Mammary epithelial cell (primary cell): Measurements from ENCODE around the gene ZBTB38.

Experiments used
- EZH2 ChIP-seq: IDR thresholded peaks from 2 replicates; pipeline ENCODE4 v1.6.1; 2012; ENCODE audit warnings: low read length, inconsistent platforms, borderline replicate concordance
- TF ChIP-seq, protein P1 (sequence below), 2 donors: IDR thresholded peaks in 1 of 2; conservative IDR thresholded peaks in 1 of 2; 2 replicates each; pipeline ENCODE4 v1.5.1; 2011 to 2012; ENCODE audit warnings: inconsistent platforms in 2 of 2, low read length in 2 of 2, mild to moderate bottlenecking in 2 of 2, control low read depth in 1 of 2, low read depth in 1 of 2; ENCODE audit not compliant: insufficient read depth in 1 of 2; ENCODE audit errors: extremely low read depth in 1 of 2

DNA sequence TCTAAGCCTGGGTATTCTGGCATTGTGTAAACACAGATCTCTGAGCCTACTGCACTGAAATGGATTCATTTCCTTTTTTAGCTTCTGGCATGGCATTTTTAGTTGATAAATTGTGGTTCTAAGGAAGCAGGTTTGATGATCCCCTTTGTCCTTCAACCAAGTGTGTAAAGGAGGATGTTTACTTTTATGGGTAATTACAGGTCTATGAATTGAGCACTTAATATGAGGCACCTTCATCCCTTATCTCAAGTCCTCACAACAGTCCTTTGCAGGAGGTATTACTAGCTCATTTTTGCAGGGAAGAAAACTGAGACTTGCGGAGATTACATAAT lies 30.8 kb upstream of the ZBTB38 start:
- TF ChIP-seq, protein P1, sequence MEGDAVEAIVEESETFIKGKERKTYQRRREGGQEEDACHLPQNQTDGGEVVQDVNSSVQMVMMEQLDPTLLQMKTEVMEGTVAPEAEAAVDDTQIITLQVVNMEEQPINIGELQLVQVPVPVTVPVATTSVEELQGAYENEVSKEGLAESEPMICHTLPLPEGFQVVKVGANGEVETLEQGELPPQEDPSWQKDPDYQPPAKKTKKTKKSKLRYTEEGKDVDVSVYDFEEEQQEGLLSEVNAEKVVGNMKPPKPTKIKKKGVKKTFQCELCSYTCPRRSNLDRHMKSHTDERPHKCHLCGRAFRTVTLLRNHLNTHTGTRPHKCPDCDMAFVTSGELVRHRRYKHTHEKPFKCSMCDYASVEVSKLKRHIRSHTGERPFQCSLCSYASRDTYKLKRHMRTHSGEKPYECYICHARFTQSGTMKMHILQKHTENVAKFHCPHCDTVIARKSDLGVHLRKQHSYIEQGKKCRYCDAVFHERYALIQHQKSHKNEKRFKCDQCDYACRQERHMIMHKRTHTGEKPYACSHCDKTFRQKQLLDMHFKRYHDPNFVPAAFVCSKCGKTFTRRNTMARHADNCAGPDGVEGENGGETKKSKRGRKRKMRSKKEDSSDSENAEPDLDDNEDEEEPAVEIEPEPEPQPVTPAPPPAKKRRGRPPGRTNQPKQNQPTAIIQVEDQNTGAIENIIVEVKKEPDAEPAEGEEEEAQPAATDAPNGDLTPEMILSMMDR (conservative IDR thresholded peaks at IDR 0.05 in 1 of 2, IDR thresholded peaks at IDR 0.05 in 1 of 2; ENCODE audit: extremely low read depth in 1 of 2, insufficient read depth in 1 of 2, low read depth in 1 of 2, low read length in 2 of 2), result no peak
- TF ChIP-seq EZH2, result no peak
